H1 (cell line): ENCODE data around the gene CRISPLD2. TPM values are rescaled to one million over a fixed set of nuclear protein-coding genes. Genes with fewer than 3 reads are reported as not detected.

Source experiments
- CTCF ChIA-PET: fragments of 300-600 bp; sonication (Branson Sonifier 250); formaldehyde crosslinking; loops from one replicate; lab custom pipeline; 2021; ENCODE audit not compliant: partially characterized antibody; lab: Charles Lee
- POLR2A ChIA-PET: fragments of 300-600 bp; sonication (Branson Sonifier 250); formaldehyde crosslinking; loops from one replicate; lab custom pipeline; 2021; ENCODE audit warnings: inconsistent platforms; ENCODE audit not compliant: partially characterized antibody; lab: Charles Lee
- DNase-seq, 2 experiments: peaks; one replicate each; pipeline versions ENCODE4 v3.0.0 to v3.0.0-alpha.2; 2010 to 2022; ENCODE audit warnings: low spot score in 2 of 2, low read depth in 1 of 2, mixed read lengths in 1 of 2
- FAIRE-seq: peaks from 2 replicates; lab custom pipeline; 2011; peaks lifted over from hg19 to GRCh38; lab: Jason Lieb, UNC
- H2AFZ ChIP-seq: 2 replicates; pipeline ENCODE4 v1.8.1; 2012; ENCODE audit warnings: low read length, inconsistent platforms
- H2AK5ac ChIP-seq: 2 replicates; pipeline ENCODE4 v1.6.1; 2013; ENCODE audit warnings: low read depth, low read length
- H2BK120ac ChIP-seq: replicated peaks from 2 replicates; pipeline ENCODE3; 2013; ENCODE audit warnings: low read depth, low read length, inconsistent platforms
- H2BK12ac ChIP-seq: 2 replicates; pipeline ENCODE4 v1.6.1; 2013; ENCODE audit warnings: low read depth, low read length
- H2BK15ac ChIP-seq: 2 replicates; pipeline ENCODE4 v1.6.1; 2013; ENCODE audit warnings: low read length
- H2BK20ac ChIP-seq: 2 replicates; pipeline ENCODE4 v1.6.1; 2013; ENCODE audit warnings: low read length
- H2BK5ac ChIP-seq: 2 replicates; pipeline ENCODE4 v1.6.1; 2013; ENCODE audit warnings: low read depth, low read length
- H3K14ac ChIP-seq: 2 replicates; pipeline ENCODE4 v1.6.1; 2013; ENCODE audit warnings: inconsistent platforms; ENCODE audit not compliant: insufficient read length
- H3K18ac ChIP-seq: 2 replicates; pipeline ENCODE4 v1.6.1; 2013; ENCODE audit warnings: low read length; ENCODE audit errors: extremely low read depth
- H3K23ac ChIP-seq: 2 replicates; pipeline ENCODE4 v1.6.1; 2013; ENCODE audit warnings: inconsistent platforms; ENCODE audit not compliant: insufficient read length
- H3K23me2 ChIP-seq: 2 replicates; pipeline ENCODE4 v1.6.1; 2013; ENCODE audit warnings: low read depth, low read length
- H3K27ac ChIP-seq: 2 replicates; pipeline ENCODE4 v1.6.1; 2011; ENCODE audit warnings: low read depth, low read length, inconsistent platforms
- H3K27me3 ChIP-seq, 4 experiments: replicated peaks in 1 of 4; 1 replicate in 1 of 4; 2 replicates in 3 of 4; pipeline versions ENCODE4 v1.6.1 to v1.8.1; 2011 to 2013; ENCODE audit warnings: low read length in 3 of 4, mild to moderate bottlenecking in 3 of 4, inconsistent platforms in 2 of 4, mixed read lengths in 2 of 4, moderate library complexity in 1 of 4; ENCODE audit not compliant: control insufficient read depth in 3 of 4, insufficient read depth in 3 of 4; ENCODE audit errors: extremely low read depth in 1 of 4
- H3K36me3 ChIP-seq, 4 experiments: 2 replicates each; pipeline versions ENCODE4 v1.6.1 to v1.8.1; 2011 to 2013; ENCODE audit warnings: mild to moderate bottlenecking in 4 of 4, low read length in 3 of 4, moderate library complexity in 2 of 4, control low read depth in 1 of 4, inconsistent platforms in 1 of 4; ENCODE audit not compliant: insufficient read depth in 4 of 4, control insufficient read depth in 2 of 4
- H3K4ac ChIP-seq: replicated peaks from 2 replicates; pipeline ENCODE3; 2013; ENCODE audit warnings: low read length, low read depth, mixed read lengths, inconsistent platforms; ENCODE audit not compliant: insufficient read length
- H3K4me1 ChIP-seq, 4 experiments: replicated peaks in 1 of 4; 1 replicate in 1 of 4; 2 replicates in 3 of 4; pipeline versions ENCODE4 v1.6.1 to v1.8.1; 2011 to 2013; ENCODE audit warnings: low read length in 3 of 4, inconsistent platforms in 2 of 4, mixed read lengths in 1 of 4; ENCODE audit not compliant: insufficient read depth in 4 of 4, control insufficient read depth in 3 of 4
- H3K4me2 ChIP-seq, 2 experiments: 2 replicates each; pipeline versions ENCODE4 v1.6.1 to v1.8.1; 2011 to 2013; ENCODE audit warnings: low read depth in 2 of 2, low read length in 2 of 2, control low read depth in 1 of 2, inconsistent platforms in 1 of 2, mild to moderate bottlenecking in 1 of 2; ENCODE audit not compliant: insufficient read depth in 1 of 2
- H3K4me3 ChIP-seq, 4 experiments: fragments of 200-600, 300-600 bp in 1 of 4; sonication (generic), shearing (Covaris generic), sonication (Bioruptor Twin) in 1 of 4; 2 replicates each; pipeline versions ENCODE4 v1.5.1 to v1.8.1; 2011 to 2016; ENCODE audit warnings: low read length in 4 of 4, low read depth in 3 of 4, control low read depth in 2 of 4, inconsistent platforms in 2 of 4, mild to moderate bottlenecking in 2 of 4, mixed read lengths in 1 of 4, moderate library complexity in 1 of 4; ENCODE audit not compliant: insufficient read depth in 2 of 4; ENCODE audit errors: extremely low read depth in 1 of 4
- H3K56ac ChIP-seq: replicated peaks from 2 replicates; pipeline ENCODE3; 2013; ENCODE audit warnings: low read depth, mild to moderate bottlenecking, mixed read lengths, low read length, inconsistent platforms; ENCODE audit not compliant: insufficient read length
- H3K79me1 ChIP-seq: 2 replicates; pipeline ENCODE4 v1.6.1; 2013; ENCODE audit warnings: low read depth, low read length, control low read depth
- H3K79me2 ChIP-seq, 2 experiments: 2 replicates each; pipeline versions ENCODE4 v1.6.1 to v1.8.1; 2012 to 2013; ENCODE audit warnings: low read length in 2 of 2, mild to moderate bottlenecking in 2 of 2, inconsistent platforms in 1 of 2; ENCODE audit not compliant: insufficient read depth in 2 of 2, control insufficient read depth in 1 of 2
- H3K9ac ChIP-seq, 4 experiments: replicated peaks in 1 of 4; 1 replicate in 1 of 4; 2 replicates in 3 of 4; pipeline versions ENCODE4 v1.6.1 to v1.8.1; 2011 to 2013; ENCODE audit warnings: low read depth in 3 of 4, low read length in 3 of 4, control low read depth in 2 of 4, mild to moderate bottlenecking in 2 of 4, moderate library complexity in 2 of 4, inconsistent platforms in 1 of 4; ENCODE audit errors: extremely low read depth in 1 of 4
- H3K9me3 ChIP-seq, 2 experiments: 2 replicates each; pipeline versions ENCODE4 v1.6.1 to v1.8.1; 2012 to 2013; ENCODE audit warnings: mild to moderate bottlenecking in 2 of 2, moderate library complexity in 2 of 2, control low read depth in 1 of 2, inconsistent platforms in 1 of 2, low read depth in 1 of 2, low read length in 1 of 2, mixed read lengths in 1 of 2; ENCODE audit not compliant: insufficient read depth in 2 of 2
- H4K20me1 ChIP-seq, 2 experiments: replicated peaks in 1 of 2; 2 replicates each; pipeline versions ENCODE3 to v1.8.1; 2011 to 2013; ENCODE audit warnings: inconsistent platforms in 2 of 2, low read length in 2 of 2, mild to moderate bottlenecking in 1 of 2; ENCODE audit not compliant: insufficient read depth in 2 of 2, control insufficient read depth in 1 of 2
- H4K5ac ChIP-seq: 2 replicates; pipeline ENCODE4 v1.6.1; 2013; ENCODE audit warnings: low read length, low read depth, mixed read lengths, inconsistent platforms; ENCODE audit not compliant: insufficient read length
- H4K8ac ChIP-seq: 2 replicates; pipeline ENCODE4 v1.8.0; 2013; ENCODE audit warnings: mild to moderate bottlenecking, moderate library complexity, low read length, inconsistent platforms; ENCODE audit not compliant: insufficient read depth; ENCODE audit errors: extremely low read depth
- H4K91ac ChIP-seq: replicated peaks from 2 replicates; pipeline ENCODE3; 2013; ENCODE audit warnings: low read length, mixed read lengths, inconsistent platforms; ENCODE audit not compliant: insufficient read length
- CBX5 ChIP-seq: fragments of 300-800, 300-1000 bp; sonication (generic); IDR thresholded peaks from 2 replicates; pipeline ENCODE4 v1.7.1; 2016; ENCODE audit warnings: antibody characterized with exemption, low read length, low read depth
- EZH2 ChIP-seq: fragments of 200-600 bp; sonication (generic); IDR thresholded peaks from 2 replicates; pipeline ENCODE4 v1.7.1; 2012; ENCODE audit warnings: low read depth, mild to moderate bottlenecking, moderate library complexity, low read length, inconsistent platforms; ENCODE audit not compliant: severe bottlenecking
- GABPA ChIP-seq: IDR thresholded peaks from 2 replicates; pipeline ENCODE4 v1.6.1; 2011; ENCODE audit warnings: mild to moderate bottlenecking, low read length, moderate library complexity, borderline replicate concordance; ENCODE audit not compliant: insufficient read depth
- KDM1A ChIP-seq: fragments of 200-600, 300-600 bp; sonication (generic); IDR thresholded peaks from 2 replicates; pipeline ENCODE4 v1.7.1; 2016; ENCODE audit warnings: mild to moderate bottlenecking, low read length, borderline replicate concordance
- KDM5A ChIP-seq: fragments of 200-600 bp; IDR thresholded peaks from 2 replicates; pipeline ENCODE4 v1.7.1; 2012; ENCODE audit warnings: mild to moderate bottlenecking, low read length, inconsistent platforms, mixed read lengths
- SIX5 ChIP-seq: IDR thresholded peaks from 2 replicates; pipeline ENCODE4 v1.6.1; 2011; ENCODE audit warnings: mild to moderate bottlenecking, low read depth, low read length
- SP1 ChIP-seq: IDR thresholded peaks from 2 replicates; pipeline ENCODE4 v1.6.1; 2011; ENCODE audit warnings: low read depth, low read length
- WGBS, 2 experiments: shearing (Covaris generic) in 1 of 2; methylation state at CpG; one replicate each; pipeline versions ENCODE4 v1.1.6 to v1.1.7; 2013 to 2015; ENCODE audit warnings: low lambda C conversion rate in 2 of 2, mixed read lengths in 2 of 2, inconsistent platforms in 1 of 2, low coverage in 1 of 2, missing lambda C conversion rate in 1 of 2; ENCODE audit not compliant: insufficient replicate concordance in 2 of 2, insufficient coverage in 1 of 2, insufficient read length in 1 of 2; ENCODE audit errors: extremely low coverage in 1 of 2, missing lambda C conversion rate in 1 of 2; 5-methylcytosine and 5-hydroxymethylcytosine counted together
- polyA plus RNA-seq, 7 experiments: library from polyadenylated mRNA; depleted of rRNA in 3 of 7; stranded (reverse) in 5 of 7; unstranded in 2 of 7; fragments of >200 nt in 5 of 7; fragments of 200-250 nt in 2 of 7; gene quantifications; 1 replicate in 5 of 7; 2 replicates in 1 of 7; 4 replicates in 1 of 7; pipeline versions ENCODE4 v1.2.1 to v1.2.3, GENCODE V29; 2011 to 2013; ENCODE audit warnings: missing spikeins in 2 of 7, mixed read lengths in 2 of 7
- total RNA-seq: library from RNA; stranded (reverse); fragmentation: NEBNext Ultra II Directional; extraction: Animal tissue kit (Norgen Biotek cat#: 25700); gene quantifications from 2 replicates; pipeline ENCODE4 v1.2.1, GENCODE V29; 2021
- TF ChIP-seq, protein P1 (sequence below): IDR thresholded peaks from 2 replicates; pipeline ENCODE4 v1.6.1; 2011; ENCODE audit warnings: low read depth, mild to moderate bottlenecking, low read length; ENCODE audit not compliant: insufficient read depth
- TF ChIP-seq, protein P2 (sequence below): IDR thresholded peaks from 2 replicates; pipeline ENCODE4 v1.6.1; 2011; ENCODE audit warnings: low read length, improper control_type of control experiment
- TF ChIP-seq, protein P3 (sequence below): IDR thresholded peaks from 2 replicates; pipeline ENCODE4 v1.6.1; 2012; ENCODE audit warnings: inconsistent platforms

CRISPLD2 gene
- total and polyA plus RNA-seq, 2 of the 8 experiments (the other 6 are each of a cell fraction or from before 2014, with no cell fraction given) = 2.7 to 5.1 TPM

DNA sequence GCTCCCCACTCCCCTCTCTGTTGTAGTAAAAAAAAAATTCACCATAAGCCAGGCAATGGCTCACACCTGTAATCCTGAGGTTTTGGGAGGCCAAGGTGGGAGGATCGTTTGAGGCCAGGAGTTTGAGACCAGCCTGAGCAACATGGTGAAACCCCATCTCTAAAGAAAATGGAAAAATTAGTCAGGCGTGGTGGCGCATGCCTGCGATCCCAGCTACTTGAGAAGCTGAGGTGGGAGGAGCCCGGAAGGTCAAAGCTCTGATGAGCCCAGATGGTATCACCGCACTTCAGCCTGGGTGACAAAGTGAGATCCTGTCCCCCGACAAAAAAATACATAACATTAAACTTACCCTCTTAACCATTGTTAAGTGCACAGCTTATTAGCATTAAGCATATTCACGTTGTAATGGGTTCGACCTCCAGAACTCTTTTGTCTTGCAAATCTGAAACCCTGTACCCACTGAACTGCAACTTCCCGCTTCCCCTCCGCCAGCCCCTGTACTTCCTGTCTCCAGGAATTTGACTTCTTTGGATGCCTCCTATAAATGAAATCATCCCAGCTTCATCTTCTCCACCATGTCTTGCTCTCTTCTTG, 66.8 kb downstream of the CRISPLD2 start:
- H4K91ac ChIP-seq = no peak overlapping the region
- no peak overlapping the region for H4K8ac ChIP-seq
- no peaks in the 10 kb centered on the region for H3K27me3 ChIP-seq
- no peaks in the 10 kb centered on the region for H3K79me1 ChIP-seq
- no peak overlapping the region for H4K5ac ChIP-seq
- no peak for DNase-seq
- no peak overlapping the region for H3K4me2 ChIP-seq
- no peak overlapping the region for H3K4me3 ChIP-seq
- CTCF ChIA-PET = interaction anchor here (0.6 to 2.8 kb wide), 8 partner anchors 10 to 148 kb away, joined by 3 to 9 read pairs (median 3); no protein-coding TSS in a partner anchor
- no peaks in the 10 kb centered on the region for H4K20me1 ChIP-seq
- WGBS, 2 experiments = 85% methylated on average over 11 of the region's 11 CpGs; no CpG with 5 or more reads in 1 of the 2 experiments
- POLR2A ChIA-PET = interaction anchor here (0.7 to 1.6 kb wide), 3 partner anchors 11 to 167 kb away, joined by 3 read pairs; no protein-coding TSS in a partner anchor
- no peaks in the 10 kb centered on the region for H3K79me2 ChIP-seq
- H2BK5ac ChIP-seq = 0 out of 2 replicates have a peak overlapping the region, but pooled peaks have one; percentile 26
- no peak overlapping the region for H2AK5ac ChIP-seq
- H2BK20ac ChIP-seq = no peak overlapping the region
- no peak overlapping the region for H2BK120ac ChIP-seq
- H2BK15ac ChIP-seq = no peak overlapping the region
- H2BK12ac ChIP-seq = 0 out of 2 replicates have a peak overlapping the region, but pooled peaks have one; percentile 88
- H3K9me3 ChIP-seq = no peaks in the 10 kb centered on the region
- H3K18ac ChIP-seq = peak overlapping the region; percentile 48; the same call in 1 of the 2 replicates
- H3K14ac ChIP-seq = no peak overlapping the region
- H3K4me1 ChIP-seq = peaks cover 7 to 22% (median 13%) of the 10 kb centered on the region in 4 experiments
- H3K56ac ChIP-seq = no peak overlapping the region
- no peak overlapping the region for H3K4ac ChIP-seq
- no peak for FAIRE-seq
- no peak overlapping the region for H2AFZ ChIP-seq
- H3K27ac ChIP-seq = no peak overlapping the region
- H3K9ac ChIP-seq = no peak overlapping the region
- H3K36me3 ChIP-seq = no peaks in the 10 kb centered on the region
- H3K23me2 ChIP-seq = no peaks in the 10 kb centered on the region
- no peak overlapping the region for H3K23ac ChIP-seq
- TF ChIP-seq, protein P1, sequence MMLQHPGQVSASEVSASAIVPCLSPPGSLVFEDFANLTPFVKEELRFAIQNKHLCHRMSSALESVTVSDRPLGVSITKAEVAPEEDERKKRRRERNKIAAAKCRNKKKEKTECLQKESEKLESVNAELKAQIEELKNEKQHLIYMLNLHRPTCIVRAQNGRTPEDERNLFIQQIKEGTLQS = no peak
- TF ChIP-seq CBX5 = no peak
- no peak for TF ChIP-seq EZH2
- no peak for TF ChIP-seq SP1
- TF ChIP-seq KDM1A = no peak
- TF ChIP-seq SIX5 = no peak
- no peak for TF ChIP-seq KDM5A
- TF ChIP-seq, protein P2, sequence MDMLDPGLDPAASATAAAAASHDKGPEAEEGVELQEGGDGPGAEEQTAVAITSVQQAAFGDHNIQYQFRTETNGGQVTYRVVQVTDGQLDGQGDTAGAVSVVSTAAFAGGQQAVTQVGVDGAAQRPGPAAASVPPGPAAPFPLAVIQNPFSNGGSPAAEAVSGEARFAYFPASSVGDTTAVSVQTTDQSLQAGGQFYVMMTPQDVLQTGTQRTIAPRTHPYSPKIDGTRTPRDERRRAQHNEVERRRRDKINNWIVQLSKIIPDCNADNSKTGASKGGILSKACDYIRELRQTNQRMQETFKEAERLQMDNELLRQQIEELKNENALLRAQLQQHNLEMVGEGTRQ = no peak
- TF ChIP-seq, protein P3, sequence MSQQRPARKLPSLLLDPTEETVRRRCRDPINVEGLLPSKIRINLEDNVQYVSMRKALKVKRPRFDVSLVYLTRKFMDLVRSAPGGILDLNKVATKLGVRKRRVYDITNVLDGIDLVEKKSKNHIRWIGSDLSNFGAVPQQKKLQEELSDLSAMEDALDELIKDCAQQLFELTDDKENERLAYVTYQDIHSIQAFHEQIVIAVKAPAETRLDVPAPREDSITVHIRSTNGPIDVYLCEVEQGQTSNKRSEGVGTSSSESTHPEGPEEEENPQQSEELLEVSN = no peak
- no peak for TF ChIP-seq GABPA
